Pancreas (tissue), 10 donors: ENCODE results near the gene ATF7IP2. TPM values are rescaled to one million over a fixed set of nuclear protein-coding genes. Genes with fewer than 3 reads are reported as not detected.
"Not testable (repeated sequence)": the region's sequence is repeated elsewhere in the genome, so short reads cannot be mapped to it uniquely, and the experiment has no call there.

Experiments
- ATAC-seq, 4 donors: fragments of 200-7000 bp; cut with Tn5 transposase; one replicate each; pipeline versions ENCODE4 v1.8.0 to v1.9.1; 2020; ENCODE audit warnings: mild to moderate bottlenecking in 4 of 4, moderate library complexity in 4 of 4
- DNase-seq, 6 donors: peaks; one replicate each; pipeline ENCODE4 v3.0.0-alpha.2; 2020
- FAIRE-seq: peaks from 2 replicates; lab custom pipeline; 2012; peaks lifted over from hg19 to GRCh38; lab: Jason Lieb, UNC
- H3K27ac ChIP-seq, 4 donors: fragments of 200-600 bp; sonication (generic); 1 replicate in 3 of 4; 2 replicates in 1 of 4; pipeline versions ENCODE4 v1.5.0 to v1.8.0; 2020
- H3K27me3 ChIP-seq, 4 donors: fragments of 200-600 bp; one replicate each; pipeline ENCODE4 v1.8.0; 2021
- H3K36me3 ChIP-seq, 3 donors: fragments of 200-600 bp; sonication (generic) in 1 of 3; one replicate each; pipeline versions ENCODE4 v1.5.0 to v1.8.0; 2020 to 2021
- H3K4me1 ChIP-seq, 3 donors: fragments of 200-600 bp; one replicate each; pipeline ENCODE4 v1.8.0; 2021
- H3K4me3 ChIP-seq, 4 donors: fragments of 200-600 bp; sonication (generic) in 2 of 4; one replicate each; pipeline versions ENCODE4 v1.5.0 to v1.8.0; 2020 to 2021
- H3K9me3 ChIP-seq, 4 donors: fragments of 200-600 bp; one replicate each; pipeline ENCODE4 v1.8.0; 2021
- CTCF ChIP-seq, 4 donors: fragments of 200-600 bp; sonication (generic) in 3 of 4; IDR thresholded peaks; one replicate each; pipeline versions ENCODE4 v1.5.0 to v1.8.0; 2021; ENCODE audit warnings: antibody characterized with exemption in 4 of 4
- WGBS, 2 donors: extraction: QIAGEN DNeasy Blood & Tissue Kit; methylation state at CpG; one replicate each; pipeline ENCODE4 v1.1.7; 2013; 5-methylcytosine and 5-hydroxymethylcytosine counted together
- intact Hi-C, 3 donors: fragments of 100-400 bp; cut with DNase I; formaldehyde crosslinking; loops; one replicate each; pipeline versions ENCODE4 v1.11.1 to v1.14.2; 2022
- polyA plus RNA-seq, 2 donors: library from polyadenylated mRNA; stranded (reverse); fragments of 200-250 nt; gene quantifications; one replicate each; pipeline ENCODE4 v1.2.3, GENCODE V29; 2013
- total RNA-seq, 6 donors: library from RNA; stranded (reverse); fragmentation: NEBNext Ultra II Directional in 4 of 6; extraction: Animal tissue kit (Norgen Biotek cat#: 25700) in 4 of 6; gene quantifications; one replicate each; pipeline versions ENCODE4 v1.2.1 to v1.2.4, GENCODE V29; 2021 to 2023
- donor health status: healthy with polysubstance abuse.
- donor health status: DM: no; HTN: no; CAD: no; lungs with moderate emphysema.
- donor health status: DM: no; HTN: no; CAD: no.
- donor health status: control.
- donor health status: control.
- donor health status: Bipolar disorder and iron deficiency.
- donor health status: DM: yes; HTN: yes; CAD: no.
- donor health status: DM: no; HTN: no; CAD: no.
- donor health status: DM: no; HTN: no; CAD: no.
- donor health status: DM: yes; HTN: yes; CAD: no.

ATF7IP2 gene
- total RNA-seq: 10 to 100 TPM; 11.0 to 17.4 (median 15.4) TPM
- polyA plus RNA-seq: 10 to 100 TPM; 27.6 to 37.4 TPM

GRCh38 chr16:10385725-10386516 lies at the start of gene ATF7IP2:
Gene ATF7IP2, plus strand, starts transcription at chr16:10386061. Its CDS starts 44,560 bp downstream, at chr16:10430621.
- Histone ChIP-seq H3K27me3 (no peaks in the 10 kb centered on the region), H3K9me3 (no peaks in the 10 kb centered on the region), H3K27ac (peak within 1 kb of the TSS; percentile 37 to 76 (median 54)), H3K36me3 (no peaks in the 10 kb centered on the region), H3K4me3 (peak within 1 kb of the TSS; percentile 27 to 55 (median 44)), H3K4me1 (no peaks in the 10 kb centered on the region)
- DNase-seq (peak; percentile 88 to 94 (median 90)), FAIRE-seq (no peak), ATAC-seq (peak; percentile 96 to 98 (median 96))
- intact Hi-C loops: no loop called here
- WGBS, 2 donors: 6 to 7% methylated on average over 66 of the region's 66 CpGs
- no peak for TF ChIP-seq CTCF (IDR thresholded peaks at IDR 0.05)

DNA sequence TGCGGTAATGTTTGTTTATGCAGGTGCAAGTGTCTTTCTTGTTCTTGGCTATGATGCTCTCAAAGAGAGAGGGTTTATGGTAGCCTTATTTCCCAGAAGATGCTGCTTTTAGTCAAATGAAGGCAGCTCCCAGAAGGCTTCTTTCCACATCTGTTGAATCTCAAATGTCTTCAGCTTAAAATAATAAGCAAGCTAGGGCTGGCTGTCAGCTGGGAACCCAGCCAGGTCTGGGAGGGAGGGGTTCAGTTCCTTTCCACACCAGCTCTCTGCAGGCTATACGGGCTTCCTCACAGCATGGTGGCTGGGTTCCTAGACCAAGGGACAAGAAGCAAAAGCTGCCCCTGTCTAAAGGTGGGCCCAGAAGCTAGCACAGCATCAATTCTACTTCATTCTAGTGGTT lies 47.4 kb upstream of the ATF7IP2 start:
- H3K4me3 ChIP-seq: no peak overlapping the region
- no peaks in the 10 kb centered on the region for H3K36me3 ChIP-seq
- 77 to 80% methylated on average over 2 of the region's 2 CpGs for WGBS, 2 donors
- no peak for TF ChIP-seq CTCF (IDR thresholded peaks at IDR 0.05)
- H3K4me1 ChIP-seq: peaks cover 0 to 5% (median 0%) of the 10 kb centered on the region in 3 donors
- intact Hi-C loops: no loop called here
- no peak overlapping the region for H3K27ac ChIP-seq
- FAIRE-seq (no peak), DNase-seq (no peak), ATAC-seq (no peak)
- no peaks in the 10 kb centered on the region for H3K27me3 ChIP-seq
- no peaks in the 10 kb centered on the region for H3K9me3 ChIP-seq

DNA sequence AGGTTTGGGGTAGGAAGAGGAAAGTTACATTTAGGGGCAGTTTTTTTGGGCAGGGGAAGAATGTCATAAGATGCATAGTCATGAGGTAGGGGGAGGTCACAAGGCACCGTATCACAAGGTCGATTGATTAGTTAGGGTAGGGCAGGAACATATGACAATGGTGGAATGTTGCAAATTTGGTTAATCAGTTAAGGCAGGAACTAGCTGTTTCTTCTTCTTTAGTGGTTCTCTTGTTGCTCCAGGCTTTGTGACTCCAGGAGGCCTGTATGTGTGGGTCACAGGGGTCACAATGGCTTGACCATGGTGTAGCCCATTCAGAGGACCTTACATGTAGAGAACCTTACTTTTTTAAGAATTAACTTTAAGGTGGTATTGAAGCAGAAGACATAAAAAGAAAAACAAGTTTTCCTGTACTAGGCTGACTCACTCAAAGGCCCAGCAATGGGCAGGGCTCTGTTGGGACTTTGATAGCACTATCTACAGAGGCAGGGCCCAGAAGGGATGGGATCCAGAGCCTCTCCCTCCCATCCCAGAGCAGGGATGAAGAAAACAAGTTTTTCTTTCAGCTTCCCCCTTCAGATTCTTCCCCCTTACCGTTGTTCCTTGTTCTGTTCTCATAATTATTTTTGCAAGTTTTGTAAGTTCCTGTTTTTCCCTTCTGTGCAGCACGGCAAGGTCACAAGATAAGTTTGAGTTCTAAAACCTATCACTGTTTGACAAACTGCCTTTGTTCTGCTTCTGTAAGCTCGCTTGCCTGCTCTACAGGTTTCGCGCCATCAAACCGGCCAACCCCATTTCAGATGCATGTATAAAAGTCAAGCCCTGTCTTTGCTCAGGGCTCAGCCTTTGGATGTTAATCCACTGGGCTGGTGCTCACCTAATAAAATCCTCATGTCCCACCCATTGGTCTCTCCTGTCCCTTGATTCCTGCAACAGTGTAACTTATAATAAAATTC lies 45.8 kb upstream of the ATF7IP2 start:
- FAIRE-seq: no peak
- no peak for TF ChIP-seq CTCF (IDR thresholded peaks at IDR 0.05)

DNA sequence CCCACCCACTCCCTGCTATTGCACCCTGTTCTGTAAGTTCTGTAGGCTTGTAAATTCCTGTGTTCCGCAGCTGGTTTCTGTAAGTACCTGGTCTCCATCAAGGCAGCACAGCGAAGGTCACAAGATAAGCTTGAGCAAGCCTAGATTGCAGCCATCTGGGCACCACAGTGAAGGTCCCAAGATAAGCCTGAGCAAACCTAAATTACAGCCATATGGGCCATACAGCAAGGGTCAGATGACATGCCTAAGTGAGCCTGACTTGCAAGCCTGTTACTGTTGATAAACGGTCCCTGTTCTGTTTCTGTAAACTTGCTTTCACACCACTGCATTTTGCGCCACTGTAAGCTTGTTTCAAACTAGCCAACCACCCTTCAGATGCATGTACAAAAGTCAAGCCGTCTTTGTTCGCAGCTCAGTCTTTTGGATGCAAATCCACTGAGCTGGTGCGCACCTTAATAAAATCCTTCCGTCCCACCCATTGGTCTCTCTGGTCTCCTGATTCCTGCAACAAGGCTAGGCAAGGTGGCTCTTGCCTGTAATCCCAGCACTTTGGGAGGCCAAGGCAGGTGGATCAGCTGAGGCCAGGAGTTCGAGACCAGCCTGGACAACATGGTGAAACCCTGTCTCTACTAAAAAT lies 42.6 kb upstream of the ATF7IP2 start:
- DNase-seq (no peak), FAIRE-seq (no peak), ATAC-seq (no peak)
- Histone ChIP-seq H3K27me3 (no peaks in the 10 kb centered on the region), H3K27ac (no peak overlapping the region), H3K36me3 (no peaks in the 10 kb centered on the region), H3K4me3 (no peak overlapping the region), H3K4me1 (no peaks in the 10 kb centered on the region), H3K9me3 (no peaks in the 10 kb centered on the region)
- intact Hi-C loops: no loop called here
- no peak for TF ChIP-seq CTCF (IDR thresholded peaks at IDR 0.05)
- 58 to 71% methylated on average over 9 of the region's 9 CpGs for WGBS, 2 donors

More for the DNA sequence above, 45.8 kb upstream of the ATF7IP2 start:
- Histone ChIP-seq H3K4me3 (no peak overlapping the region), H3K27ac (no peak overlapping the region), H3K27me3 (no peaks in the 10 kb centered on the region), H3K9me3 (no peaks in the 10 kb centered on the region), H3K36me3 (no peaks in the 10 kb centered on the region), H3K4me1 (peaks cover 0 to 2% (median 0%) of the 10 kb centered on the region in 3 donors)
- 75 to 81% methylated on average over 8 of the region's 8 CpGs for WGBS, 2 donors
- ATAC-seq (no peak), DNase-seq (no peak)
- intact Hi-C loops: no loop called here

- not testable (repeated sequence) for H3K9me3 ChIP-seq
Observed at GRCh38 chr16:10344699-10345098, 41.2 kb upstream of the ATF7IP2 start.

More at GRCh38 chr16:10344699-10345098, 41.2 kb upstream of the ATF7IP2 start:
- DNase-seq, ATAC-seq, H3K27me3 ChIP-seq, H3K27ac ChIP-seq, H3K36me3 ChIP-seq, intact Hi-C loops, H3K4me3 ChIP-seq, H3K4me1 ChIP-seq, FAIRE-seq: not testable (repeated sequence)
- WGBS, 2 donors: 93 to 100% methylated on average over 1 of the region's 1 CpG
